ENCODE results near the gene C1QTNF1.

DNA sequence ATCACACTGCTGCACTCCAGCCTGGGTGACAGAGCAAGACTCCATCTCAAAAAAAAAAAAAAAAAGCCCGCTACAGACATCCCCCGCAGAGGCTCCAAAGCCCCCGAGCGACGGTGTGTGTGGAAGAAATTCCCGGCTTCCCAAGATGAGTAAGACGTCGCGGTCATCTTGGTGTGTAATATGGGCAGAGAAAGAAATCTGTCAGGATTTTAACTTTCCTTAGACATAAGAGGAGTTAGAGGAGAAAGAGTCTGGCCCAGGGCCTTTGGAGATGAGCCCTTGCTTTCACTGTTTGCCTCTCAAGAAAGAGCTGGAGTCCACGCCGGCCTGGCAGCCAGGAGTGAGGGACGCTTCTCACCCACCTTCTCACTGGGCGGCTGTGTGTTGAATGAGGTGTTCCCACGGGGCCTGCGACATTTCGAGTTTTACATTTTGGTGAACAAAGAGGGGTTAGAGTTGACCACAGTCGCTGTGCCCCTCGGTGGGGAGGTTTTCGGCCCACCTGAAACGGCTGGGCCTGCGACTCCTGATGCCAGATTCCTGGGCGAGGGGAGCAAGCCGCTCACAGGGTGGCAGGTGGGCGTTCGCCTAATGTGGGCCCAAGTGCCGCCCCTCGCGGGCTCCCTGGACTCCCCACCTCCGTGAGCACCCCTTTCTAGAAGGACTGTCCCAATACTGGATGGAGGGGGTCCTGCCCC is 17.9 kb downstream of the C1QTNF1 start:
- TF ChIP-seq POLR2AphosphoS5 (IDR thresholded peaks at IDR 0.05; ENCODE audit: low read depth, low read length) (no peak), TAF1 (IDR thresholded peaks at IDR 0.05; ENCODE audit: low read depth, low read length) (no peak)

Data from GM12891 (cell line).